Lower leg skin (tissue), 4 donors: Measurements from ENCODE around the gene EMC10. TPM values are rescaled to one million over a fixed set of nuclear protein-coding genes. Genes with fewer than 3 reads are reported as not detected.

ENCODE experiments used
- DNase-seq, 2 donors: peaks; one replicate each; pipeline ENCODE4 v3.0.0-alpha.2; 2019; ENCODE audit warnings: low spot score in 2 of 2
- H3K4me3 ChIP-seq: fragments of 200-600 bp; sonication (generic); 2 replicates; pipeline ENCODE4 v1.5.1; 2017; ENCODE audit warnings: mild to moderate bottlenecking, low read depth; ENCODE audit not compliant: poor library complexity, severe bottlenecking
- CTCF ChIP-seq, 3 donors: fragments of 450-650 bp; IDR thresholded peaks; one replicate each; pipeline ENCODE4 v1.5.1; 2016; ENCODE audit warnings: antibody characterized with exemption in 3 of 3, mild to moderate bottlenecking in 3 of 3, moderate library complexity in 2 of 3
- POLR2A ChIP-seq, 2 donors: fragments of 450-650 bp; IDR thresholded peaks; one replicate each; pipeline ENCODE4 v1.6.1; 2016 to 2017; ENCODE audit warnings: antibody characterized with exemption in 2 of 2, mild to moderate bottlenecking in 1 of 2, moderate library complexity in 1 of 2
- WGBS, 2 donors: methylation state at CpG; one replicate each; pipeline ENCODE4 v1.1.5; 2018; 5-methylcytosine and 5-hydroxymethylcytosine counted together
- intact Hi-C: fragments of 100-400 bp; cut with DNase I; formaldehyde crosslinking; loops from one replicate; pipeline ENCODE4 v1.15.0; 2023; ENCODE audit warnings: low total_unique reads
- total RNA-seq, 4 donors: library from RNA; depleted of rRNA; stranded (reverse); fragments of >200 nt; gene quantifications; one replicate each; pipeline ENCODE4 v1.1.0, GENCODE V29; 2016

The EMC10 gene
- total RNA-seq, 4 donors from 2014 or later = 35.1 to 93.5 (median 67.5) TPM

GRCh38 chr19:50492303-50493052, 16.2 kb downstream of the EMC10 start:
- 11 to 21% methylated on average over 10 to 12 of the region's 12 CpGs for WGBS, 2 donors
- TF ChIP-seq CTCF (IDR thresholded peaks at IDR 0.05) = no peak
- TF ChIP-seq POLR2A (IDR thresholded peaks at IDR 0.05) = no peak
- intact Hi-C loops = no loop called here
- no peak overlapping the region for H3K4me3 ChIP-seq
- DNase-seq = no peak

- H3K4me3 ChIP-seq = no peak overlapping the region
- intact Hi-C loops = no loop called here
- 56% methylated on average over 8 of the region's 8 CpGs for WGBS, 2 donors
- TF ChIP-seq CTCF (IDR thresholded peaks at IDR 0.05) (no peak), POLR2A (IDR thresholded peaks at IDR 0.05) (no peak)
- no peak for DNase-seq
These were observed 16.9 kb downstream of the EMC10 start for GRCh38 chr19:50493171-50493570.

GRCh38 chr19:50494186-50495019, 18.1 kb downstream of the EMC10 start:
- TF ChIP-seq POLR2A (IDR thresholded peaks at IDR 0.05) = no peak
- TF ChIP-seq CTCF (IDR thresholded peaks at IDR 0.05) = no peak
- WGBS, 2 donors = 55 to 67% methylated on average over 7 of the region's 7 CpGs
- intact Hi-C loops = no loop called here

GRCh38 chr19:50495020-50495531, 18.8 kb downstream of the EMC10 start:
- no peak for DNase-seq
- 84 to 94% methylated on average over 5 of the region's 5 CpGs for WGBS, 2 donors
- intact Hi-C loops = no loop called here
- H3K4me3 ChIP-seq = no peak overlapping the region
- TF ChIP-seq POLR2A (IDR thresholded peaks at IDR 0.05) (no peak), CTCF (IDR thresholded peaks at IDR 0.05) (no peak)

More at GRCh38 chr19:50494186-50495019, 18.1 kb downstream of the EMC10 start:
- H3K4me3 ChIP-seq = no peak overlapping the region
- DNase-seq = no peak

- DNase-seq = no peak
- intact Hi-C loops = no loop called here
- H3K4me3 ChIP-seq = no peak overlapping the region
- 56 to 57% methylated on average over 23 to 30 of the region's 30 CpGs for WGBS, 2 donors
- TF ChIP-seq POLR2A (IDR thresholded peaks at IDR 0.05) (no peak), CTCF (IDR thresholded peaks at IDR 0.05) (no peak)
These were observed 20.1 kb downstream of the EMC10 start for GRCh38 chr19:50496189-50497021.
